GM18511 (cell line): Measurements from ENCODE around the gene CIB2.
A peak's percentile ranks its signal among the peaks of the same experiment; 100 is the strongest.
"Not testable (repeated sequence)": the region's sequence is repeated elsewhere in the genome, so short reads cannot be mapped to it uniquely, and the experiment has no call there.

Experiments
- ATAC-seq: cut with Tn5 transposase; IDR thresholded peaks from one replicate; pipeline ENCODE4 v1.9.1; 2021; ENCODE audit warnings: mild to moderate bottlenecking, moderate library complexity; ENCODE audit not compliant: unreplicated experiment

The CIB2 gene

GRCh38 chr15:78131295-78132061, at the start of gene CIB2:
TSS of gene CIB2 (minus strand) at chr15:78131445. CDS start at chr15:78131215, 230 bp downstream.
- peak; percentile 82 for ATAC-seq

- no peak for ATAC-seq
Measured at GRCh38 chr15:78179906-78180305, 48.7 kb upstream of the CIB2 start.

- ATAC-seq, result no peak
Measured at GRCh38 chr15:78179286-78179840, 48.1 kb upstream of the CIB2 start.

GRCh38 chr15:78178064-78178463, 46.8 kb upstream of the CIB2 start:
- no peak for ATAC-seq

GRCh38 chr15:78177447-78177873, 46.2 kb upstream of the CIB2 start:
- ATAC-seq, result no peak

DNA sequence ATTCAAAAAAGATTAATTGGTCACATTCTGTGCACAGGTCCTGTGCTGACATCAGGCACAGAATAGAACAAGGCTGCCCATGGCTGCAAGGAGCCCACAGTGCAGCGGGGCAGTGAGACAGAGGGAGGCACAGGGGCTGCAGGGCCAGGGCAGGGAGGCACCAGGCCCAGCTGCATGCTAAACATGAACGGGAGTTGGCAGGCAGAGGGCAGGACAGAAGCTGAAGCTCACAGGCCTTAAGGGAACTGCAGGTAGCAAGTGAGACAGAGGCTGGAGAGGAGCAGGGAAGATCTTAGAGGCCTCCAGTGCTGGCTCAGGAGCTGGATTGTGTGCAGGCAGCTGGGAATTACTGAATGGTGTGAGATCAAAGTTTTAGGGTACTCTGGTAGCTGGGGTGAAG, 44.1 kb upstream of the CIB2 start:
- ATAC-seq, result no peak

- no peak for ATAC-seq
Measured at GRCh38 chr15:78174401-78174800, 43.2 kb upstream of the CIB2 start.

GRCh38 chr15:78171864-78172472, 40.7 kb upstream of the CIB2 start:
- no peak for ATAC-seq

- peak; percentile 75 for ATAC-seq
Measured at GRCh38 chr15:78170848-78171773, 39.9 kb upstream of the CIB2 start.

GRCh38 chr15:78168608-78169007, 37.4 kb upstream of the CIB2 start:
- ATAC-seq, result no peak

DNA sequence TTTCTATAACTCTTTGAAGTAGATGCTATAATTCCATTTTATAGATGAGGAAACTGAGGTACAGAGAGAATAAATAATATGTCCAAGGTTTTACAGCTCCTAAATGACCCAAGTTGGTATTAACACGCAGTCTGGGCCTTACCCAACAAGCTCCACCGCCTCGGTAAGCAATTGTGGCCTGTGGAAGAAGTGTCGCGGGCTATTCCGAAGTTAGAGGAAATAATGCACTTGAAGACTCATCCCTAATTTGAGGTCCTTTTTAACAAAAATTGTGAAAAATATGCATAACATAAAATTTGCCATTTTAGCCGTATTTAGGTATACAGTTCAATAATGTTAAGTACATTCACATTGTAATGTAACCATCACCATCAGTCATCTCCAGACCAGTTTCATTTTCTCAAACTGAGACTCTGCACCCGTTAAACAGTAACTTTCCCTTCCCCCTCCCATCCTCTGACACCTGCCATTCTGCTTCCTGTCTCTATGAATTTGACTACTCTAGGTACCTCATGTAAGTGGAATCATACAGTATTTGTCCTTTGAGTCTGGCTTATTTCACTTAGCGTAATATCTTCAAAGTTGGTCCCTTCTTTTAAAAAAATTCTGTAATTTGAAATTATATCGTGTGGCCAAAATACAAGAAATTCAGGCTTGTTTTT, 36.1 kb upstream of the CIB2 start:
- peak; percentile 78 for ATAC-seq

DNA sequence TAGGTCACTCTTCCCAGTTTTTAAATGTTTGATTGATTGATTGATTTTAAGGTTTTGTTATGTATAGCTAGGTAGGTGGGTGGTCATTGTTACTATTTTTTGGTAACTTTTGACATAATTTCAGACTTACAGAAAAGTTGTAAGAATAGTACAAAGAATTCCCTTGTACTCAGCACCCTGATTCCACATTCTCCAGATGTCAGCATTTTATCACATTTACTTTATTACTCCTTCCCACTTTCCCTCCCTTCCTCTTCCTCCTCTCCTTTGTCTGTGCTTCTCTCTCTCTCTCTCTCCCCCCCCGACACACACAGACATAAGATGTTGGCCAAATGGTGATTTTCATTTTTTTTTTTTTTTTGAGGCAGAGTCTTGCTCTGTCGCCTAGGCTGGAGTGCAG, 32.8 kb upstream of the CIB2 start:
- no peak for ATAC-seq

DNA sequence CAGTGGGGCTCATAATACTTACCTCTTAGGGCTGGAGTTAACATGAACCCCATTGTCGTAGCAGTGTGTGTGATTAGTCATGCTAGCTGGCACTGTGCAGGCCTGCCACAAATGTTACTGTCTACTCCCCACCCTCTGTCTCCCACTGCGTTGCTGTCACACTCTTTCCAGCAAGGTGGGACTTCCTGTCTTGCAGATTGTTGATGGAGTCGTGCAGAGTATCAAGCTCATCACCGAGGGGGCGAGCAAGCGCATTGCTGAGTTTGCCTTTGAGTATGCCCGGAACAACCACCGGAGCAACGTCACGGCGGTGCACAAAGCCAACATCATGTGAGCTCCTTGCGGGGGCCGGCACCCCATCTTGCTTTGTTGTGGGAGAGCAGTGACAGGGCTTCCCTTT, 30.8 kb upstream of the CIB2 start:
- no peak for ATAC-seq

- ATAC-seq, result no peak
Measured at GRCh38 chr15:78159395-78159794, 28.1 kb upstream of the CIB2 start.

DNA sequence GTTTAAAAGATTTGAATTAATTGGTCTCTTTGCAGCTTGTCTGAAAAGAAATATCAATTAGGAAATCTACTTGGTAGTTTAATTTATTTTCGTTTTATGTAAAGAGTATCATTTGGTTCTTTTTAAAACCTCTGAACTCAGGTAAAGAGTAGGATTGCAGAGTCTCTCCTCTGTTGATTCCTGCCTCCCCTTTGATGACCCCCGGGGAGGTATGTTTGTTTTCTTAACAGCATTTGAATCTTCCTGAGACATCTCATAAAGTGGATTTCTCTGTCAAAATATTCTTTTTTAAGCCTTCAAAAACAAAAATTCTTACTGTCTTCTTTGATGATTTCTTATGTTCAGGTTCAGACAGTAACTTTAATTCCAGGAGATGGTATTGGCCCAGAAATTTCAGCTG, 26.0 kb upstream of the CIB2 start:
- no peak for ATAC-seq

GRCh38 chr15:78156653-78157052, 25.4 kb upstream of the CIB2 start:
- no peak for ATAC-seq

GRCh38 chr15:78155355-78155939, 24.2 kb upstream of the CIB2 start:
- ATAC-seq, result no peak

GRCh38 chr15:78154955-78155354, 23.7 kb upstream of the CIB2 start:
- ATAC-seq, result no peak

DNA sequence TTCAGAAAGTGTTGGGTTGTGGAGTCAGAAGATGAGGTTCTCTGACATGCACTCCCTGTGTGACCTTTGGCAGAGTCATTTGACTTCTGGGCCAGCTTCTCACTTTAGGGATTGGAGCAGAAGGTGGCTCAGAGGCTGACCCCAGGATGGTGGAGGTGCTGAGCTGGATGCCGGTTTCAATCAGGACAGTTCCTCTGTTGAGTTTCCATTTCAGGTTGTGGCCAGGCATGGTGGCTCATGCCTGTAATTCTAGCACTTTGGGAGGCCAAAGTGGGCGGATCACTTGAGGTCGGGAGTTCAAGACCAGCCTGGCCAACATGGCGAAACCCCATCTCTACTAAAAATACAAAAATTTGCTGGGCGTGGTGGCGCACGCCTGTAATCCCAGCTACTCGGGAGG, 19.8 kb upstream of the CIB2 start:
- ATAC-seq, result not testable (repeated sequence)
